ENCODE data around the gene LTBR.

Gene LTBR

DNA sequence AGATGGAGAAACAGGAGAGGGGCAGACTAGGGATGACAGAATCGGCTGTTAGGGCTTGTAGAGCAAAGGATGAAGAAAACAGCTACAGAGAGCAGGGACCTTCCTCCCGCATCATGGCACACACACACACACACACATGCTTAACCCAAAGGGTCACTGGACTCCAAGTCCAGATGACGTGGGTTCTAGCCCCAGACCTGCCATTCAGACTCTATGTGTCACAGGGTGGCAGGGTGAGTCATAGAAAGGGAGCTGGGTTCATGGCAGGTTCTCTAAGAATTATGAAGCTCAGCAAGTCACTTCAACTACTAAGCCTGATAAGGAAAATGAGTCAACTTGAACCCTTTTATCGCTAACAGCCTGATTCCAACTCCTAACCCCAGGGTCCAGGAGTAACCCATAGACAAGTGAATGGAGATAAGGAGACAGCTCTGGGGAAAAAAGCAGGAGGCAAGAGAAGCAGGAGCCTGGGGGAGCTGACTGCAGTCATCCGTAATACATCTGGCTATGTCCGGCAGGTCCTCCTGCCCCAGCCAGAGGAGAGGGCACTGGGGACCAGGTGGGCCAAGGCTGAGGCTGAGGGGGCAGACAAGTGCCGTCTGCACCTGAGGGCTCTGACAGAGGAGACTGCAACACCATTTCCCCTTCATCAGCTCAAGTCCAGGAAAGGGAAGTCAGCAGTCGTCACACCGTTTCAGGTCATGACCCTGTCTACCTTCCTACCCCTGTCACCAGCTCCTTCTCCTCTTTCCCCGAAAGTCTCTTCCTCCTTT lies 38.5 kb upstream of the LTBR start:
- no peak overlapping the region for H3K9ac ChIP-seq (ENCODE audit: insufficient read length)
- no peak for DNase-seq (ENCODE audit: low read depth, low spot score)
- H3K36me3 ChIP-seq (ENCODE audit: insufficient read depth, low read length): no peaks in the 10 kb centered on the region
- no peaks in the 10 kb centered on the region for H3K9me3 ChIP-seq (ENCODE audit: low read depth, low read length)
- H3K4me3 ChIP-seq: no peak overlapping the region
- TF ChIP-seq EZH2 (IDR thresholded peaks at IDR 0.05) (no peak), FOXP2 (optimal IDR thresholded peaks at IDR 0.05; ENCODE audit: control extremely low read depth, extremely low read length, insufficient read depth) (no peak), POLR2AphosphoS5 (IDR thresholded peaks at IDR 0.05; ENCODE audit: borderline replicate concordance, low read depth, low read length) (no peak)
- H3K27ac ChIP-seq: no peak overlapping the region

DNA sequence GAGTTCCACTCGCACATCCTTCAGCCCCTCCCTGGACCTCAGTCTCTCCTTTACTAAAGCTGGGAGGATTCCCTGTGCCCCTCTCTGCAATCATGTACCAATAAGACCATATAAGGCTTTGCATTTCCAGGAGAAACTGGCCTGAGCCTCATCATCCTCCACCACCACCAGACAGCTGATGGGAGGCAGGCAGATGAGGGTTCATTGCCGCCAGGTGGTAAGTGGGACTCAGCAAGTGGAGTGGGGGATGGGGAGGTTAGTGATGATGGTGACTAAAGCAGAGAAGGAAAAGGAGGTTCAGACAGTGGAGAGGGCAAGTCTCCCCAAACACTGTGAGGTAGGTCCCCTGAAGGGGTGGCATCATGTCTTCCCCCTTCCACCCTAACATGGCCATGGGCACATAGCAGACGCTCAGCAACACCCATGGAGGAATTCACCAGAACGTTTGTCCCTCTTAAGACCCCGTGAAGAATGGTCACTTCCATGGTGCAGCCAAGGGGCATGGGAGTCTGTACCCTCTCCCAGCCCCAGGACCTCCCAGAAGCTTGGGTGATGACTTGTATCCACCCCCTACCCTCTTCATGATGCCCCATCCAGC lies 37.6 kb upstream of the LTBR start:
- H3K9me3 ChIP-seq (ENCODE audit: low read depth, low read length): no peaks in the 10 kb centered on the region
- H3K27ac ChIP-seq: no peak overlapping the region
- no peak overlapping the region for H3K9ac ChIP-seq (ENCODE audit: insufficient read length)
- no peak for TF ChIP-seq FOXP2 (optimal IDR thresholded peaks at IDR 0.05; ENCODE audit: control extremely low read depth, extremely low read length, insufficient read depth)
- TF ChIP-seq EZH2 (IDR thresholded peaks at IDR 0.05): no peak
- TF ChIP-seq POLR2AphosphoS5 (IDR thresholded peaks at IDR 0.05; ENCODE audit: borderline replicate concordance, low read depth, low read length): no peak
- no peak overlapping the region for H3K4me3 ChIP-seq
- no peak for DNase-seq (ENCODE audit: low read depth, low spot score)
- H3K36me3 ChIP-seq (ENCODE audit: insufficient read depth, low read length): no peaks in the 10 kb centered on the region

DNA sequence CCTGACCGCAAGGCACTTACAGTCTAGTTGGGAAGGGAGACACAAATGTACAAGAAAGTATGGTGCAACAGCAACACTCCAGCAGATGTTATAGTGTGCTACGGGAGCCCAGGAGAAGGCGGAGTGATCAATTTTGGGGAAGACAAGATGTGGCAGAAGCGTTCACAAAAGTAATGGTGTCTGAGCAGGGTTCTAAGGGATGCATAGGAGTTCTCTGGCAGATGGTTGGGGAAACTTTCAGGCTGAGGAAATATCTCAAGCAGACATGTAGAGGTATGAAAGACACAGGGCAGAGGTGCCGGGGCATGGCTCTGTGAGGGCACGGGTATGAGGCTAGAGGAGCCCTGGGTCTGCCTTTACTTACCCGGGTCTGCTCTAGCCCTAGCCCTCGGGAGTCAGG lies 37.0 kb upstream of the LTBR start:
- H3K4me3 ChIP-seq: no peak overlapping the region
- DNase-seq (ENCODE audit: low read depth, low spot score): no peak
- H3K27ac ChIP-seq: no peak overlapping the region
- TF ChIP-seq POLR2AphosphoS5 (IDR thresholded peaks at IDR 0.05; ENCODE audit: borderline replicate concordance, low read depth, low read length): no peak
- no peak for TF ChIP-seq EZH2 (IDR thresholded peaks at IDR 0.05)
- TF ChIP-seq FOXP2 (optimal IDR thresholded peaks at IDR 0.05; ENCODE audit: control extremely low read depth, extremely low read length, insufficient read depth): no peak
- no peaks in the 10 kb centered on the region for H3K9me3 ChIP-seq (ENCODE audit: low read depth, low read length)
- no peaks in the 10 kb centered on the region for H3K36me3 ChIP-seq (ENCODE audit: insufficient read depth, low read length)
- no peak overlapping the region for H3K9ac ChIP-seq (ENCODE audit: insufficient read length)

DNA sequence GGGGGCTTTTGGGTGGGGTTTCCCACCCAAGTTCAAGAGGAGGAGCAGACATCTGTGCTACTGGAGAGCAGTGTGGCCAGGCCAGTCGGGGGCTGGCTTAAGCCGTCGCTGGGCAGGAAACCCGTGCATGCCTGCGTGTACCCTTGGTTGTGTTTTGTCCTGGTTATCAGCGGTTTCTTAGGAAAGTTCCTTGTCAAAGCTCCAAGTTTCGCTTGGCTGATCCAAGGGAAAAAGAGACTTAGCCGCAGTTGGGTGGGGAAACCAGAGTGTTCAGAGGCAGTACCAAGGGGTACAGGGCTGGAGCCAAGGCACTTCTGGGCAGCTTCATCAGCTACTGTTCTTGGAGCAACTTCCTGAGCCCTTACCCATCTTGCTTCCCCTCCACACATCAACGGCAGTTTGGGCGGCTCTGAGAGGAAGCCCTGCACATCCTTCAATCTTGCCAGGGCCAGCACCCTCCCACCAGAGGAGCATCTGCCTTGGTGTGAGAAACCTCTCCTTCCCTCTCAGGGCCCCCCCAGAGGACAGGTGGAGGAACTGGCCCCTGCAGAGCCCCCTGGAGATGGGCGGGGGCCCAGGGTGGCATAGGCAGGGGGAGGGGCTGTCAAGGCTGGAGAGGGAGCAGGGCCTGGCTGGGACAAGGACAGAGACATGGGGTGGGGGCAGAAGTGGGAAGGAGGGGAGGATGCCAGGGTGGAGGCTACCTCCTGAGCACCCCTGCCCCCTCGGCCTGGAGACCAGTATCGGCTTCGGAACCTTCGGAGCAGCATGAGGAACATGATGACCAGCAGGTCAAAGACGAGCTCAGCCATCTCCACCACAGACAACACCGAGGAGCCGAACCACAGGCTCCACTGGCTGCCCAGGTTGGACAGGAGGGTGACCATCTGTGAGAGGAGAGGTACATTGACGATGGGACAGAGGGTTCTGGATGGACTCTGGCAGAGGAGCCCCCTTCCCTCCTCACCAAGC lies 36.3 kb upstream of the LTBR start:
- H3K9me3 ChIP-seq (ENCODE audit: low read depth, low read length): no peaks in the 10 kb centered on the region
- TF ChIP-seq POLR2AphosphoS5 (IDR thresholded peaks at IDR 0.05; ENCODE audit: borderline replicate concordance, low read depth, low read length) (no peak), EZH2 (IDR thresholded peaks at IDR 0.05) (no peak), FOXP2 (optimal IDR thresholded peaks at IDR 0.05; ENCODE audit: control extremely low read depth, extremely low read length, insufficient read depth) (no peak)
- H3K4me3 ChIP-seq: no peak overlapping the region
- H3K9ac ChIP-seq (ENCODE audit: insufficient read length): no peak overlapping the region
- DNase-seq (ENCODE audit: low read depth, low spot score): no peak
- H3K36me3 ChIP-seq (ENCODE audit: insufficient read depth, low read length): no peaks in the 10 kb centered on the region
- no peak overlapping the region for H3K27ac ChIP-seq

DNA sequence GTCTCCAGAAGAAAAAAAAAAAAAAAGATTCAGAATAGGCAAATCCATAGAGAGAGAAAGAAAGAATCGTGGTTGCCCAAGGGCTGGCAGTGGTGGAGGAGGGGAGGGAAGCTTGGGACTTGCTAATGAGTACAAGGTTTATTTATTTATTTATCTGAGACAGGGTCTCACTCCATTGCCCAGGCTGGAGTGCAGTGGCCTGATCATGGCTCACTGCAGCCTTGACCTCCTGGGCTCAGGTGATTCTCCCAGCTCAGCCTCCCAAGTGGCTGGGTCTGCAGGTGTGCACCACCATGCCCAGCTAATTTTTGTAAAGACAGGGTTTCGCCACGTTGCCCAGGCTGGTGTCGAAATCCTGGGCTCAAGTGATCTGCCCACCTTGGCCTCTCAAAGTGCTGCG lies 32.3 kb upstream of the LTBR start:
- DNase-seq (ENCODE audit: low read depth, low spot score): no peak
- no peaks in the 10 kb centered on the region for H3K36me3 ChIP-seq (ENCODE audit: insufficient read depth, low read length)
- H3K9ac ChIP-seq (ENCODE audit: insufficient read length): no peak overlapping the region
- TF ChIP-seq FOXP2 (optimal IDR thresholded peaks at IDR 0.05; ENCODE audit: control extremely low read depth, extremely low read length, insufficient read depth) (no peak), POLR2AphosphoS5 (IDR thresholded peaks at IDR 0.05; ENCODE audit: borderline replicate concordance, low read depth, low read length) (no peak), EZH2 (IDR thresholded peaks at IDR 0.05) (no peak)
- H3K9me3 ChIP-seq (ENCODE audit: low read depth, low read length): no peaks in the 10 kb centered on the region
- H3K4me3 ChIP-seq: no peak overlapping the region
- no peak overlapping the region for H3K27ac ChIP-seq

DNA sequence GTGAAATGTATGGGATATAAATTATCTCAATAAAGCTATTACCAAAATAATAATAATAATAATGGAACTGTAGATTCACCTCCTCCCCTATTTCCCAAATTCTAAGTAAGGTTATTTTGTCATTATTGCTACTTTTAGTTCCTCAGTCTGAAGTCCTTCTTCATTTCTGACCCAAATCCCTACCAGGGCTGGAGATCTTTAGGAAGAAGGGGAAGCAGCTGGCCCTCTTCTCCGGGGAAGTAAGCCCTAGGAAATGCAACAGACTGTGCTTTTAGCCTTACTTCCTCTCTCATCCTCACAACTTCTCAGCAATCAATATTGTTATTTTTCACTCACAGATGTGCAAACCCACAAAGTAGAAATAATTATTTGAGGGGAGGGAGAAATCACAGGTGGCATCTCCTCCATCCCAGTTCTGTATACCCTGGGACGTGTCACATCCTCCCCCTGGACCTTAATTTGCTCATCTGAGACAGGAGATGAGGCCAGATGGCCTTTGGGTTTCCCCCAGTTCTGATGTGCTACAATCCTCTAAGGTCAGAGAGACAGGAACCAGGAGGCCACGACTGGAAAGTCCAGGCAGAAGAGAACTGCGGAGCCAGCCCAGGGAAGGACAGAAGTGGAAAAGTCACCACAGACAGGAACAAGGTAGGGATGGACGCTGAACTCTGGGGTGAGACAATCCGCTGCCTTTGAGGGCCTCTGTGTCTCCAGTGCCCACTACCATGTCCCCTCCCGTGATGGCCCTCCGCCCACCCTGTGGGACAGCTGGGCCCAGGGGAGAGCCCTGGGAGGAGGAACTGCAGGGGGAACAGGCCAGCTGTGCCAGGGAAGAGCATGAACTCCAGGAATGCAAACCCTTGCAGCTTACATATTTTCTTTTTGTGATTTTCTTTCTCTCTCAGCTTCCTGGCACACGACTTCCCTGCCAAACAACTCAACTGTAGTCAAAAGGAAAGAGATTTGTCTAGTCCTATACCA lies 31.5 kb upstream of the LTBR start:
- no peak overlapping the region for H3K4me3 ChIP-seq
- DNase-seq (ENCODE audit: low read depth, low spot score): no peak
- no peak overlapping the region for H3K9ac ChIP-seq (ENCODE audit: insufficient read length)
- no peaks in the 10 kb centered on the region for H3K9me3 ChIP-seq (ENCODE audit: low read depth, low read length)
- TF ChIP-seq POLR2AphosphoS5 (IDR thresholded peaks at IDR 0.05; ENCODE audit: borderline replicate concordance, low read depth, low read length): no peak
- TF ChIP-seq EZH2 (IDR thresholded peaks at IDR 0.05): no peak
- TF ChIP-seq FOXP2 (optimal IDR thresholded peaks at IDR 0.05; ENCODE audit: control extremely low read depth, extremely low read length, insufficient read depth): no peak
- no peaks in the 10 kb centered on the region for H3K36me3 ChIP-seq (ENCODE audit: insufficient read depth, low read length)
- no peak overlapping the region for H3K27ac ChIP-seq

DNA sequence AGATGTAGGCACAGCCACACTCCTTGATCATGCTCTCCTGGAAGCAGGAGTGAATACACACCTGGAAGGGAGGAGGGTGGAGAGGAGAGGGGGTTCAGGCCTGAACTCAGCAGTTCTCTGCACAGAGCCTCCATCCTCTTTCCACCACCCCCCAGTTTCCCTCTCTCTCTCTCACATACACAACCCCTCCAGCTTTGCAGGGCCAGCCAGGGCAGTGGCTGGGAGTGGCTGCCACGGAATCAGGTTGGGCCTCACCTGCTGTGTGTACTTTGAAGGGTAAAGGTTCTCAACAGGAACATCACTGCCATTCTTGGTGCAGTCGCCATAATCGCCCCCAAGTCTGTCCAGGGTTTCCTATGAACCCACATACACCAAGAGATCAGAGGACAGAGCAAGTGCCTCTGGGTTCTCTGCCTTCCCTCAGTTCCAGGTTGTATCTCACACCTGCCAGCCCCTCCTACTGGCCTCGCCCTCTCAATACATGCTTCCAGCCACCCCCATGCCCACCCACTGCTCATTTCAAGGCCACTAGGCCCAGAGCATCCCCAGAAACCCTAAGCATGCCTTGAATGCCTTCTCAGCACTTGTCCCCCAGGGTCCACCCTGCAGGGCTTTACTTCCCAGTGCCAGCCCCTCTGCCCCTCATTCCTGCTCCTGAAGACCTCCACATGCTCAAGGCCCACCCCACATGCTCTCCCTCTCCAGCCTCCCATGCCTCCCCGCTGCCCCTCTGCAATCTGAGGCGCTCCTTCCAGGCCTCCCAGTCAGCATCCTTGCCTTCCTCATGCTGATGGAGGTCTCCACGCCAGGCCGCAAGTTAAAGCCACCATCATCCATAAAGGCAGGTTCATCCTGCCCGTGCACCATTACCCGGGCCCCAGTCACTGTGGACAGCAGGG lies 29.2 kb upstream of the LTBR start:
- DNase-seq (ENCODE audit: low read depth, low spot score): no peak
- TF ChIP-seq POLR2AphosphoS5 (IDR thresholded peaks at IDR 0.05; ENCODE audit: borderline replicate concordance, low read depth, low read length) (no peak), FOXP2 (optimal IDR thresholded peaks at IDR 0.05; ENCODE audit: control extremely low read depth, extremely low read length, insufficient read depth) (no peak), EZH2 (IDR thresholded peaks at IDR 0.05) (no peak)
- Histone ChIP-seq H3K27ac (no peak overlapping the region), H3K9me3 (ENCODE audit: low read depth, low read length) (no peaks in the 10 kb centered on the region), H3K9ac (ENCODE audit: insufficient read length) (no peak overlapping the region), H3K4me3 (no peak overlapping the region), H3K36me3 (ENCODE audit: insufficient read depth, low read length) (no peaks in the 10 kb centered on the region)

Measured in SK-N-MC (cell line).